Measurements from ENCODE around the gene LSM3. TPM values are rescaled to one million over a fixed set of nuclear protein-coding genes. Genes with fewer than 3 reads are reported as not detected.

LSM3 gene
- total and polyA plus RNA-seq, 4 donors: 6.4 to 10.3 (median 9.9) TPM

GRCh38 chr3:14236902-14237301 lies 58.3 kb downstream of the LSM3 start:
- H3K4me3 ChIP-seq: no peak overlapping the region
- peaks cover 0 to 2% (median 0%) of the 10 kb centered on the region in 4 donors for H3K9me3 ChIP-seq (ENCODE audit: control insufficient read depth in 4 of 4, insufficient read depth in 3 of 4, low read length in 3 of 4)
- H3K36me3 ChIP-seq (ENCODE audit: control insufficient read depth in 4 of 4, insufficient read depth in 4 of 4, low read length in 4 of 4): no peaks in the 10 kb centered on the region
- H3K27ac ChIP-seq (ENCODE audit: low read depth in 1 of 2, low read length in 1 of 2): no peak overlapping the region
- H3K27me3 ChIP-seq (ENCODE audit: control insufficient read depth in 3 of 3, insufficient read depth in 3 of 3, low read length in 2 of 3): no peaks in the 10 kb centered on the region
- no peak for TF ChIP-seq CTCF (IDR thresholded peaks at IDR 0.05; ENCODE audit: control extremely low read depth, extremely low read depth)
- H3K4me1 ChIP-seq (ENCODE audit: control insufficient read depth in 5 of 5, insufficient read depth in 5 of 5, low read length in 5 of 5): peaks cover 4 to 38% (median 18%) of the 10 kb centered on the region in 5 donors
- DNase-seq (peak in 2 of 3 donors; percentile 60 to 67), ATAC-seq (ENCODE audit: insufficient read depth, low FRiP score) (no peak)
- no peak overlapping the region for H3K9ac ChIP-seq (ENCODE audit: insufficient read depth in 1 of 2, low read length in 2 of 2)
- 73 to 76% methylated on average over 3 of the region's 3 CpGs for WGBS, 2 donors

GRCh38 chr3:14237457-14237856 lies 58.8 kb downstream of the LSM3 start:
- H3K4me1 ChIP-seq (ENCODE audit: control insufficient read depth in 5 of 5, insufficient read depth in 5 of 5, low read length in 5 of 5): peaks cover 0 to 32% (median 12%) of the 10 kb centered on the region in 5 donors
- no peaks in the 10 kb centered on the region for H3K36me3 ChIP-seq (ENCODE audit: control insufficient read depth in 4 of 4, insufficient read depth in 4 of 4, low read length in 4 of 4)
- DNase-seq: peak in 2 of 3 donors; percentile 48 to 71
- peaks cover 0 to 2% (median 0%) of the 10 kb centered on the region in 4 donors for H3K9me3 ChIP-seq (ENCODE audit: control insufficient read depth in 4 of 4, insufficient read depth in 3 of 4, low read length in 3 of 4)
- H3K27me3 ChIP-seq (ENCODE audit: control insufficient read depth in 3 of 3, insufficient read depth in 3 of 3, low read length in 2 of 3): no peaks in the 10 kb centered on the region
- no peak overlapping the region for H3K27ac ChIP-seq (ENCODE audit: low read depth in 1 of 2, low read length in 1 of 2)
- 64 to 78% methylated on average over 6 of the region's 6 CpGs for WGBS, 2 donors
- ATAC-seq (ENCODE audit: insufficient read depth, low FRiP score): no peak
- H3K4me3 ChIP-seq: no peak overlapping the region
- TF ChIP-seq CTCF (IDR thresholded peaks at IDR 0.05; ENCODE audit: control extremely low read depth, extremely low read depth): no peak
- no peak overlapping the region for H3K9ac ChIP-seq (ENCODE audit: insufficient read depth in 1 of 2, low read length in 2 of 2)

GRCh38 chr3:14238356-14238755 lies 59.7 kb downstream of the LSM3 start:
- Histone ChIP-seq H3K4me1 (ENCODE audit: control insufficient read depth in 5 of 5, insufficient read depth in 5 of 5, low read length in 5 of 5) (peaks cover 0 to 27% (median 10%) of the 10 kb centered on the region in 5 donors), H3K4me3 (no peak overlapping the region), H3K27ac (ENCODE audit: low read depth in 1 of 2, low read length in 1 of 2) (no peak overlapping the region), H3K9me3 (ENCODE audit: control insufficient read depth in 4 of 4, insufficient read depth in 3 of 4, low read length in 3 of 4) (peaks cover 0 to 2% (median 0%) of the 10 kb centered on the region in 4 donors), H3K9ac (ENCODE audit: insufficient read depth in 1 of 2, low read length in 2 of 2) (no peak overlapping the region), H3K36me3 (ENCODE audit: control insufficient read depth in 4 of 4, insufficient read depth in 4 of 4, low read length in 4 of 4) (no peaks in the 10 kb centered on the region), H3K27me3 (ENCODE audit: control insufficient read depth in 3 of 3, insufficient read depth in 3 of 3, low read length in 2 of 3) (no peaks in the 10 kb centered on the region)
- no peak for TF ChIP-seq CTCF (IDR thresholded peaks at IDR 0.05; ENCODE audit: control extremely low read depth, extremely low read depth)
- ATAC-seq (ENCODE audit: insufficient read depth, low FRiP score) (no peak), DNase-seq (no peak)
- WGBS, 2 donors: 95 to 97% methylated on average over 7 of the region's 7 CpGs

GRCh38 chr3:14238930-14239329 lies 60.3 kb downstream of the LSM3 start:
- Histone ChIP-seq H3K4me3 (no peak overlapping the region), H3K9me3 (ENCODE audit: control insufficient read depth in 4 of 4, insufficient read depth in 3 of 4, low read length in 3 of 4) (no peaks in the 10 kb centered on the region), H3K36me3 (ENCODE audit: control insufficient read depth in 4 of 4, insufficient read depth in 4 of 4, low read length in 4 of 4) (no peaks in the 10 kb centered on the region), H3K9ac (ENCODE audit: insufficient read depth in 1 of 2, low read length in 2 of 2) (no peak overlapping the region), H3K27ac (ENCODE audit: low read depth in 1 of 2, low read length in 1 of 2) (no peak overlapping the region), H3K27me3 (ENCODE audit: control insufficient read depth in 3 of 3, insufficient read depth in 3 of 3, low read length in 2 of 3) (no peaks in the 10 kb centered on the region), H3K4me1 (ENCODE audit: control insufficient read depth in 5 of 5, insufficient read depth in 5 of 5, low read length in 5 of 5) (peaks cover 0 to 27% (median 10%) of the 10 kb centered on the region in 5 donors)
- ATAC-seq (ENCODE audit: insufficient read depth, low FRiP score) (no peak), DNase-seq (no peak)
- no peak for TF ChIP-seq CTCF (IDR thresholded peaks at IDR 0.05; ENCODE audit: control extremely low read depth, extremely low read depth)

Data from lung (tissue), 12 donors.